PFSK-1 (cell line): ENCODE results near the gene HMGCL.

Source experiments
- FOXP2 ChIP-seq: optimal IDR thresholded peaks from 2 replicates; pipeline ENCODE3; 2011; ENCODE audit warnings: borderline replicate concordance, control low read depth, inconsistent platforms; ENCODE audit not compliant: insufficient read depth; ENCODE audit errors: extremely low read length, extremely low read depth
- POLR2AphosphoS5 ChIP-seq: IDR thresholded peaks from 2 replicates; pipeline ENCODE4 v1.6.1; 2012; ENCODE audit warnings: low read depth, mild to moderate bottlenecking, control low read depth, low read length, moderate library complexity
- SIN3A ChIP-seq: IDR thresholded peaks from 2 replicates; pipeline ENCODE4 v1.6.1; 2012; ENCODE audit warnings: mild to moderate bottlenecking, low read length, moderate library complexity, borderline replicate concordance; ENCODE audit not compliant: insufficient read depth
- TAF1 ChIP-seq: IDR thresholded peaks from 2 replicates; pipeline ENCODE4 v1.6.1; 2012; ENCODE audit warnings: low read length, control low read depth, borderline replicate concordance; ENCODE audit not compliant: insufficient read depth
- TF ChIP-seq, protein P1 (sequence below), 2 experiments: IDR thresholded peaks; 2 replicates each; pipeline versions ENCODE4 v1.6.1 to v1.8.0; 2011 to 2012; ENCODE audit warnings: low read depth in 2 of 2, low read length in 2 of 2, control low read depth in 1 of 2, inconsistent platforms in 1 of 2, mild to moderate bottlenecking in 1 of 2, moderate library complexity in 1 of 2; ENCODE audit not compliant: insufficient read depth in 1 of 2

Gene HMGCL

DNA sequence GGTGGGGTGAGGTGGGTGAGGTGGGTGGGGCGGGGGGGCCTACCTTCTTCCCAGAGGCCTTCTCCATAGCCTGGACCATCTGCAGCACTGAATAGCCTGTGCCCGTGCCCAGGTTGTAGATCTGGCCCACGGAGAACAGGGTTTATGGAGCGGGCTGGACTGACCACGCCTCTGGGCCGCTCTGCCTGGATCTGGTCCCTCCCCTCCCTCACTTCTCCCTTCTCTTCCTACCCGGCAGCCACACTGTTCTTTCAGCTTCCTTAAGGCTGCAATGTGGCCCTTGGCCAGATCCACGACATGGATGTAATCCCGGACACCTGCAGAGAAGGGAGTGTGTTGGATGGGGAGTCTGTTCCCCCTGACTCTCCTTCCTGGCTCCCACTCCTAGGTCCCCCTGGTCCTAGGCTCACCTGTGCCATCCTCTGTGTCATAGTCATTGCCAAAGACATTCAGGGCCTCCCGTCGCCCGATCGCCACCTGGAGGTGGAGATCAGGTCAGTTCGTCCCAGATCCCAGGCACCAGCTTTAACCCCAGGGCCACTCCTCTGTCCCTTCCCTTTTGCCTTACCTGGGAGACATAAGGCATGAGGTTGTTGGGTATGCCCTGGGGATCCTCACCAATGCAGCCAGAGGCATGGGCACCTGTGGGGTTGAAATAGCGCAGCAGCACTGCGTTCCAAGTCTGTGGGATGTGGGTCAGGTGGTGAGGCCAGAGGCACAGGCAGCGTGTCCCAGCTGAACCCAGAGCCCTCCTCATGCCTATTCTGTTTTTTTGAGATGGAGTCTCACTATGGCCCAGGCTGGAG is 28.6 kb downstream of the HMGCL start:
- TF ChIP-seq FOXP2: no peak
- no peak for TF ChIP-seq SIN3A
- TF ChIP-seq, protein P1, sequence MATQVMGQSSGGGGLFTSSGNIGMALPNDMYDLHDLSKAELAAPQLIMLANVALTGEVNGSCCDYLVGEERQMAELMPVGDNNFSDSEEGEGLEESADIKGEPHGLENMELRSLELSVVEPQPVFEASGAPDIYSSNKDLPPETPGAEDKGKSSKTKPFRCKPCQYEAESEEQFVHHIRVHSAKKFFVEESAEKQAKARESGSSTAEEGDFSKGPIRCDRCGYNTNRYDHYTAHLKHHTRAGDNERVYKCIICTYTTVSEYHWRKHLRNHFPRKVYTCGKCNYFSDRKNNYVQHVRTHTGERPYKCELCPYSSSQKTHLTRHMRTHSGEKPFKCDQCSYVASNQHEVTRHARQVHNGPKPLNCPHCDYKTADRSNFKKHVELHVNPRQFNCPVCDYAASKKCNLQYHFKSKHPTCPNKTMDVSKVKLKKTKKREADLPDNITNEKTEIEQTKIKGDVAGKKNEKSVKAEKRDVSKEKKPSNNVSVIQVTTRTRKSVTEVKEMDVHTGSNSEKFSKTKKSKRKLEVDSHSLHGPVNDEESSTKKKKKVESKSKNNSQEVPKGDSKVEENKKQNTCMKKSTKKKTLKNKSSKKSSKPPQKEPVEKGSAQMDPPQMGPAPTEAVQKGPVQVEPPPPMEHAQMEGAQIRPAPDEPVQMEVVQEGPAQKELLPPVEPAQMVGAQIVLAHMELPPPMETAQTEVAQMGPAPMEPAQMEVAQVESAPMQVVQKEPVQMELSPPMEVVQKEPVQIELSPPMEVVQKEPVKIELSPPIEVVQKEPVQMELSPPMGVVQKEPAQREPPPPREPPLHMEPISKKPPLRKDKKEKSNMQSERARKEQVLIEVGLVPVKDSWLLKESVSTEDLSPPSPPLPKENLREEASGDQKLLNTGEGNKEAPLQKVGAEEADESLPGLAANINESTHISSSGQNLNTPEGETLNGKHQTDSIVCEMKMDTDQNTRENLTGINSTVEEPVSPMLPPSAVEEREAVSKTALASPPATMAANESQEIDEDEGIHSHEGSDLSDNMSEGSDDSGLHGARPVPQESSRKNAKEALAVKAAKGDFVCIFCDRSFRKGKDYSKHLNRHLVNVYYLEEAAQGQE (IDR thresholded peaks at IDR 0.05; ENCODE audit: insufficient read depth in 1 of 2, low read depth in 2 of 2, low read length in 2 of 2): no peak
- TF ChIP-seq POLR2AphosphoS5: no peak
- TF ChIP-seq TAF1: no peak

DNA sequence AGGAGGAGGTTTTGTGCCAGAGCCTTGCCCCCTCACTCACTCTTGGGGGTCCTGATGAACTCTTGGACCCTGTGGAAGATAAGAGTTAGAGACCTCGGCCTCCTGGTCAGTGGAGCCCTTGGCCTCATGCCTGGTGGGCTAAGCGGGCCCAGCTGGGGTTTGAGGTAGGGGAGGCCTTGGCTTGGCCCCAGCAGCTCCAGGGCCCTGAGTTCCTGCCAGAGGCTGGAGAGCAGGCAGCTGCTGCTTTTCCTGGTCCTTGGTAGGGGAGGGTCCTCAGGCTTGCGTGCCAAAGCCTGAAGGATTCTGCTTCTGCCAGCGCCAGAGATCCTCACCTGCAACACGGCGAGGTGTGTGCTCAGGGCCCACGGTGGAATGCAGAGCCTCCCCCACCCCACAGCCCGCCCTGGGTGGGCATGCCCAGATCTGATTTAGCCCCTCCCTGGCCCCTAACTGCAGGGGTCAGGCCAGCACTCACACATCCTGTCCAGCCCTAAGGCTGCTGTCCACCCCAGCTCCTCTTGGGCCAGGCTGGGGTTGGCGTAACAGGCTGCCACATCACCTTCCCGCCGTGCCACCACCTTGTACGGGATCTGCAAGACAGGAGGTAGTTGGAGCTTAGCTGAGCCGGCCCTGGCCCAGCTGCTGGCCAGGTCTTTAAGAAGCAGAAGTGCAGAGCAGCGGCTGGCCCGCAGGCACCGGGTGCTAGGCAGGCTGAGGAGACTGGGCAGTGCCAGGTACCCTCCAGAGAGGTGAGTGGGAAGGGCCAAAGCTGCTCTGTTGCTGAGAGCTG is 29.4 kb downstream of the HMGCL start:
- TF ChIP-seq, protein P1 (IDR thresholded peaks at IDR 0.05; ENCODE audit: insufficient read depth in 1 of 2, low read depth in 2 of 2, low read length in 2 of 2): no peak
- TF ChIP-seq SIN3A (no peak), TAF1 (no peak), POLR2AphosphoS5 (no peak), FOXP2 (no peak)

DNA sequence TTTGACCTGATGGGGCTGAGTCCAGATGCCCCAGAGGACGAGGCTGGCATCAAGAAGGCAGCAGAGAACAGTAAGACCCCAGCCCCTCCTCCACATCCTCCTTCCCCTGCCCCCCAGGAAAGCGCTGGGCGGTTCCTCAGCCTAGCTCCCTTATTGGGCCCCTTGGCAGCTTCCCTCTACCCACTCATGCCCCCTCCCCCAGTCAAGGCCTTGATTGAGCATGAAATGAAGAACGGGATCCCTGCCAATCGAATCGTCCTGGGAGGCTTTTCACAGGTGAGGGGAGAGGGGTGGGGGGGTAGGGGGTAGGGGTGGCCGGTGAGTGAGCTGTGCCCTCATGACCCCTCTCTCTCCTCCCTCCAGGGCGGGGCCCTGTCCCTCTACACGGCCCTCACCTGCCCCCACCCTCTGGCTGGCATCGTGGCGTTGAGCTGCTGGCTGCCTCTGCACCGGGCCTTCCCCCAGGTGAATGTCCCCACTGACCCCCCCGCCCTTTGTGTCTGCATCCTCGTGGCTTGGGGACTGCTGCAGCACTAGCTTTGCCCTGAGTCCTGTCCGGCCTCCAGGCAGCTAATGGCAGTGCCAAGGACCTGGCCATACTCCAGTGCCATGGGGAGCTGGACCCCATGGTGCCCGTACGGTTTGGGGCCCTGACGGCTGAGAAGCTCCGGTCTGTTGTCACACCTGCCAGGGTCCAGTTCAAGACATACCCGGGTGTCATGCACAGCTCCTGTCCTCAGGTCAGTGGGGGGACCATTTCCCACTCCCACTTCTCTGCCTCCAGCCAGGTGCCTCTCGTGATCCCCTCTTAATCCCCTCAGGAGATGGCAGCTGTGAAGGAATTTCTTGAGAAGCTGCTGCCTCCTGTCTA is 31.1 kb downstream of the HMGCL start:
- TF ChIP-seq, protein P1 (IDR thresholded peaks at IDR 0.05; ENCODE audit: insufficient read depth in 1 of 2, low read depth in 2 of 2, low read length in 2 of 2): no peak
- no peak for TF ChIP-seq SIN3A
- TF ChIP-seq TAF1: no peak
- no peak for TF ChIP-seq FOXP2
- TF ChIP-seq POLR2AphosphoS5: no peak

DNA sequence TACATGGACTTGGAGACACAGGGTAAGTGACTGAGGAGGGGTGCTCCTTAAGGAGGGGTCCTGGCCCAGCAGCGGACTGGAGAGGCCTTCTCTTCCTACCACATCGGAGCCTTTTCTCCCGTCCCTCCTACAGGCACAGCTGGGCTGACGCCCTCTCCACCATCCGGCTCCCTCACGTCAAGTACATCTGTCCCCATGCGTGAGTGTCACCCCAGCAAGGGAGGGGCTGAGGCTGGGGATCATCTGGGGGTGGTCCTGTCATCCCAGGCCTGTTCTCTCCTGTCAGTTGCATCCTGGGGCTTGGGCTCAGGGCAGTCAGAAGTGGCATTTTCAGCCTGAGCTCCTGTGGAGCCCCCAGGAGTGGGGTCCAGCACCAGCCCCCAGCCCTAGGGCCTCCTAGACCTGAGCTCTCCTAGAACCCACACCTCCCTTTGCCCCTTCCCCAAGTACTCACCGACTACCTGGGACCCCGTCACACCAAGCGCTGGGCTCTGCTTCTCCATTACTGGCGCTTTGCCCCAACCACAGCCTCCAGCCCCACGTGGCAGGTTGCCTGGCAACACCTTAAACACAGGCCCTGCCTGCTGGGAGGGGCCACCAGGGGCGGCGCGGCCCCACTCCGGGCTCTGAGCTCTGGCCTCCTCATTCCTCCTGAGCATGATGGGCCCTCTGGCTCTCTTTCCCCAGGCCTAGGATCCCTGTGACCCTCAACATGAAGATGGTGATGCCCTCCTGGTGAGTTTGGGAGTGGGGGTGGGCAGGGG is 32.0 kb downstream of the HMGCL start:
- TF ChIP-seq POLR2AphosphoS5: no peak
- TF ChIP-seq SIN3A: no peak
- TF ChIP-seq, protein P1 (IDR thresholded peaks at IDR 0.05; ENCODE audit: insufficient read depth in 1 of 2, low read depth in 2 of 2, low read length in 2 of 2): no peak
- no peak for TF ChIP-seq TAF1
- TF ChIP-seq FOXP2: no peak
